Activated CD8-positive, alpha-beta memory T cell treated with anti-CD3 and anti-CD28 coated beads for 1 hour (primary cell): ENCODE measurements around the gene TCF4.

Experiments
- DNase-seq, 2 donors: peaks; one replicate each; pipeline ENCODE4 v3.0.0-alpha.2; 2020; ENCODE audit warnings: low read depth in 1 of 2; ENCODE audit errors: extremely low read depth in 1 of 2

The TCF4 gene

GRCh38 chr18:55585920-55586561 is 2.0 kb downstream of the TCF4 start:
- no peak for DNase-seq

- DNase-seq: no peak
Measured at GRCh38 chr18:55585065-55585919, 2.7 kb downstream of the TCF4 start.

GRCh38 chr18:55584201-55584600 is 3.8 kb downstream of the TCF4 start:
- DNase-seq: no peak

GRCh38 chr18:55582325-55582724 is 5.7 kb downstream of the TCF4 start:
- DNase-seq: no peak

GRCh38 chr18:55579501-55580270 is 8.3 kb downstream of the TCF4 start:
- DNase-seq: no peak

GRCh38 chr18:55577812-55578539 is 10.0 kb downstream of the TCF4 start:
- no peak for DNase-seq

GRCh38 chr18:55576001-55576400 is 12.0 kb downstream of the TCF4 start:
- DNase-seq: no peak

- DNase-seq: no peak
Measured at GRCh38 chr18:55575066-55575465, 12.9 kb downstream of the TCF4 start.

GRCh38 chr18:55573386-55573785 is 14.6 kb downstream of the TCF4 start:
- no peak for DNase-seq

- no peak for DNase-seq
Measured at GRCh38 chr18:55570966-55571365, 17.0 kb downstream of the TCF4 start.

GRCh38 chr18:55566456-55566935 is 21.5 kb downstream of the TCF4 start:
- DNase-seq: no peak

GRCh38 chr18:55559739-55560138 is 28.3 kb downstream of the TCF4 start:
- no peak for DNase-seq

- no peak for DNase-seq
Measured at GRCh38 chr18:55557211-55557610, 30.8 kb downstream of the TCF4 start.

- DNase-seq: no peak
Measured at GRCh38 chr18:55555395-55556027, 32.5 kb downstream of the TCF4 start.

- no peak for DNase-seq
Measured at GRCh38 chr18:55552526-55553189, 35.3 kb downstream of the TCF4 start.

- DNase-seq: no peak
Measured at GRCh38 chr18:55551227-55551626, 36.8 kb downstream of the TCF4 start.

- no peak for DNase-seq
Measured at GRCh38 chr18:55550471-55550870, 37.5 kb downstream of the TCF4 start.

- no peak for DNase-seq
Measured at GRCh38 chr18:55549474-55550104, 38.4 kb downstream of the TCF4 start.

GRCh38 chr18:55547705-55548056 is 40.3 kb downstream of the TCF4 start:
- no peak for DNase-seq
